HCT116 (cell line): ENCODE results near the gene ZFP36. TPM values are rescaled to one million over a fixed set of nuclear protein-coding genes. Genes with fewer than 3 reads are reported as not detected.
A peak's percentile ranks its signal among the peaks of the same experiment; 100 is the strongest.

Experiments used
- ATAC-seq: fragments of 200-7000 bp; cut with Tn5 transposase; 2 replicates; pipeline ENCODE4 v1.9.1; 2020; ENCODE audit warnings: mild to moderate bottlenecking, moderate library complexity
- BruUV-seq: library from RNA; stranded (reverse); fragments of 400-500 nt; replicated peaks from 2 replicates; lab custom pipeline; 2021; lab: Mats Ljungman, UMichigan
- CTCF ChIA-PET: fragments of 300-600 bp; sonication (Branson Sonifier 250); formaldehyde crosslinking; loops from one replicate; lab custom pipeline; 2021; ENCODE audit warnings: antibody characterized with exemption; lab: Charles Lee
- POLR2A ChIA-PET: fragments of 300-600, 350-600 bp; sonication (Branson Sonifier 250); formaldehyde crosslinking; loops from one replicate; lab custom pipeline; 2021; ENCODE audit warnings: antibody characterized with exemption; lab: Charles Lee
- RAD21 ChIA-PET, 2 experiments: fragments of 300-600 bp; sonication (Branson Sonifier 250); formaldehyde crosslinking; loops; one replicate each; lab custom pipeline; 2023; ENCODE audit warnings: low total read pairs in 2 of 2; ENCODE audit not compliant: uncharacterized antibody in 2 of 2, unreplicated experiment in 2 of 2, low non-redundant PET in 1 of 2; lab: Charles Lee
- DNase-seq: peaks from one replicate; pipeline ENCODE4 v3.0.0-alpha.2; 2010; ENCODE audit warnings: low read depth, low spot score
- H2AFZ ChIP-seq: fragments of 200-600 bp; shearing (Covaris generic), sonication (generic); 2 replicates; pipeline ENCODE4 v1.6.1; 2017; ENCODE audit warnings: low read depth, mixed run types, mixed read lengths, antibody characterized with exemption, low read length; ENCODE audit not compliant: poor library complexity, severe bottlenecking
- H3K27ac ChIP-seq: 2 replicates; pipeline ENCODE4 v1.5.1; 2012; ENCODE audit warnings: low read depth, low read length
- H3K27me3 ChIP-seq: fragments of 200-600 bp; sonication (generic); 2 replicates; pipeline ENCODE4 v1.6.1; 2016; ENCODE audit warnings: mixed run types, low read length, mixed read lengths; ENCODE audit not compliant: insufficient read depth
- H3K36me3 ChIP-seq, 2 experiments: fragments of 200-500 bp in 1 of 2; fragments of 200-600 bp in 1 of 2; sonication (Bioruptor generic) in 1 of 2; sonication (generic) in 1 of 2; 2 replicates each; pipeline versions ENCODE4 v1.5.1 to v1.6.1; 2014 to 2016; ENCODE audit warnings: low read length in 2 of 2, inconsistent platforms in 1 of 2, mixed read lengths in 1 of 2, mixed run types in 1 of 2; ENCODE audit not compliant: insufficient read depth in 2 of 2, control insufficient read depth in 1 of 2
- H3K4me1 ChIP-seq, 2 experiments: fragments of 200-600 bp in 1 of 2; sonication (generic) in 1 of 2; 2 replicates each; pipeline versions ENCODE4 v1.5.1 to v1.6.1; 2012 to 2017; ENCODE audit warnings: low read length in 2 of 2, inconsistent platforms in 1 of 2, mild to moderate bottlenecking in 1 of 2, mixed read lengths in 1 of 2, mixed run types in 1 of 2, moderate library complexity in 1 of 2; ENCODE audit not compliant: insufficient read depth in 2 of 2, control insufficient read depth in 1 of 2
- H3K4me2 ChIP-seq: fragments of 200-600 bp; sonication (generic); 2 replicates; pipeline ENCODE4 v1.6.1; 2017; ENCODE audit warnings: mixed run types, low read length, mixed read lengths
- H3K4me3 ChIP-seq, 2 experiments: fragments of 200-600 bp in 1 of 2; sonication (generic) in 1 of 2; replicated peaks in 1 of 2; 2 replicates each; pipeline ENCODE4 v1.5.1; 2011 to 2016; ENCODE audit warnings: low read length in 2 of 2, control low read depth in 1 of 2, low read depth in 1 of 2, mild to moderate bottlenecking in 1 of 2, mixed read lengths in 1 of 2, mixed run types in 1 of 2
- H3K79me2 ChIP-seq: fragments of 200-600 bp; sonication (generic); 2 replicates; pipeline ENCODE4 v1.6.1; 2017; ENCODE audit warnings: mild to moderate bottlenecking, mixed run types, low read length, moderate library complexity, mixed read lengths; ENCODE audit not compliant: insufficient read depth
- H3K9ac ChIP-seq: fragments of 200-600 bp; sonication (generic); 2 replicates; pipeline ENCODE4 v1.6.1; 2016; ENCODE audit warnings: low read length, mixed read lengths
- H3K9me2 ChIP-seq: fragments of 200-600 bp; sonication (generic), shearing (Covaris generic); 2 replicates; pipeline ENCODE4 v1.6.1; 2017; ENCODE audit warnings: mixed run types, mild to moderate bottlenecking, moderate library complexity; ENCODE audit not compliant: insufficient read depth
- H3K9me3 ChIP-seq, 2 experiments: fragments of 200-500 bp in 1 of 2; fragments of 200-600 bp in 1 of 2; sonication (Bioruptor generic) in 1 of 2; sonication (generic) in 1 of 2; 2 replicates each; pipeline ENCODE4 v1.6.1; 2014 to 2017; ENCODE audit warnings: low read length in 2 of 2, mixed read lengths in 2 of 2, inconsistent platforms in 1 of 2, low read depth in 1 of 2, mild to moderate bottlenecking in 1 of 2, mixed run types in 1 of 2, moderate library complexity in 1 of 2; ENCODE audit not compliant: control insufficient read depth in 1 of 2, insufficient read depth in 1 of 2
- H4K20me1 ChIP-seq: fragments of 200-600 bp; sonication (generic), shearing (Covaris generic); 2 replicates; pipeline ENCODE4 v1.6.1; 2017; ENCODE audit warnings: mixed run types, mild to moderate bottlenecking, moderate library complexity; ENCODE audit not compliant: insufficient read depth
- EZH2 ChIP-seq: fragments of 200-600 bp; sonication (generic); IDR thresholded peaks from 2 replicates; pipeline ENCODE4 v1.6.1; 2017; ENCODE audit warnings: antibody characterized with exemption, mixed run types
- EZH2phosphoT487 ChIP-seq: fragments of 200-600 bp; IDR thresholded peaks from 2 replicates; pipeline ENCODE4 v1.6.1; 2018; ENCODE audit warnings: antibody characterized with exemption, borderline replicate concordance
- POLR2AphosphoS5 ChIP-seq: IDR thresholded peaks from 2 replicates; pipeline ENCODE4 v1.6.1; 2011; ENCODE audit warnings: mild to moderate bottlenecking, low read depth, low read length, moderate library complexity
- SP1 ChIP-seq: IDR thresholded peaks from 2 replicates; pipeline ENCODE4 v1.6.1; 2012; ENCODE audit warnings: low read depth
- SRF ChIP-seq: IDR thresholded peaks from 2 replicates; pipeline ENCODE4 v1.6.1; 2012; ENCODE audit warnings: low read depth
- intact Hi-C: fragments of 100-400 bp; cut with micrococcal nuclease; formaldehyde crosslinking; loops from 2 replicates; pipeline ENCODE4 v1.10.0; 2022
- total RNA-seq: library from RNA; stranded (reverse); gene quantifications from one replicate; pipeline ENCODE4 v1.2.1, GENCODE V29; 2021; ENCODE audit not compliant: unreplicated experiment

ZFP36 gene
- total RNA-seq, 1 experiment from 2014 or later = 131 TPM

DNA sequence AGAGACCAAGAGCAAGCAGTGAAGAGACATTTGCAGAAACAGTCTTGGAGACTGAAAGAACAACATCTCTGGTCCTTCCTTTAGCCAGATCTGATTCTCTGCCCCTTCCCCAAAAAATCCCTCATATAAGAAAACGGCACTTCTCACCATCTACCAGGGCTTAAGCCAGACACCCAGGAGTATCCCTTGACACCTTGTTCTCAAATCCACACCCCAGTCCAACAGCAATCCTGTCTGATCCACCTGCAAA, 4.1 kb downstream of the ZFP36 start:
- TF ChIP-seq SRF (no peak), EZH2phosphoT487 (no peak), SP1 (no peak)
- CTCF ChIA-PET = interaction anchor here (1.0 to 2.0 kb wide), 3 partner anchors 9 to 19 kb away, joined by 3 to 51 read pairs (median 8); partner anchors contain the start of genes MED29 and PAF1
- no peaks in the 10 kb centered on the region for H3K9me3 ChIP-seq
- peak overlapping the region; percentile 97 for H3K9ac ChIP-seq
- intact Hi-C loops = loop anchor here (1.0 to 5.0 kb wide), 3 partner anchors 8 to 68 kb away; partner anchors contain the start of gene SAMD4B
- no peak for DNase-seq
- peaks cover 5% of the 10 kb centered on the region; the same call in 1 of the 2 replicates for H4K20me1 ChIP-seq
- H3K9me2 ChIP-seq = no peaks in the 10 kb centered on the region
- no peak overlapping the region for H2AFZ ChIP-seq
- H3K36me3 ChIP-seq = peaks cover 2 to 12% of the 10 kb centered on the region in 2 experiments; a peak in 1 of 4 replicates
- peaks cover 31% of the 10 kb centered on the region for H3K79me2 ChIP-seq
- ATAC-seq = no peak
- RAD21 ChIA-PET = interaction anchor here (1.4 to 1.9 kb wide), 3 partner anchors 8 to 13 kb away, joined by 4 to 21 read pairs (median 14); no protein-coding TSS in a partner anchor
- peak overlapping the region; percentile 100 for H3K27ac ChIP-seq
- H3K27me3 ChIP-seq = no peaks in the 10 kb centered on the region
- H3K4me1 ChIP-seq = peaks cover 37 to 72% of the 10 kb centered on the region in 2 experiments
- POLR2A ChIA-PET = interaction anchor here (1.4 to 2.3 kb wide), 3 partner anchors 9 to 25 kb away, joined by 8 to 35 read pairs (median 12); partner anchors contain the start of gene RPS16
- no TSS peak for BruUV-seq
- H3K4me2 ChIP-seq = peak overlapping the region; percentile 92
- peak overlapping the region; percentile 90 to 98 for H3K4me3 ChIP-seq

DNA sequence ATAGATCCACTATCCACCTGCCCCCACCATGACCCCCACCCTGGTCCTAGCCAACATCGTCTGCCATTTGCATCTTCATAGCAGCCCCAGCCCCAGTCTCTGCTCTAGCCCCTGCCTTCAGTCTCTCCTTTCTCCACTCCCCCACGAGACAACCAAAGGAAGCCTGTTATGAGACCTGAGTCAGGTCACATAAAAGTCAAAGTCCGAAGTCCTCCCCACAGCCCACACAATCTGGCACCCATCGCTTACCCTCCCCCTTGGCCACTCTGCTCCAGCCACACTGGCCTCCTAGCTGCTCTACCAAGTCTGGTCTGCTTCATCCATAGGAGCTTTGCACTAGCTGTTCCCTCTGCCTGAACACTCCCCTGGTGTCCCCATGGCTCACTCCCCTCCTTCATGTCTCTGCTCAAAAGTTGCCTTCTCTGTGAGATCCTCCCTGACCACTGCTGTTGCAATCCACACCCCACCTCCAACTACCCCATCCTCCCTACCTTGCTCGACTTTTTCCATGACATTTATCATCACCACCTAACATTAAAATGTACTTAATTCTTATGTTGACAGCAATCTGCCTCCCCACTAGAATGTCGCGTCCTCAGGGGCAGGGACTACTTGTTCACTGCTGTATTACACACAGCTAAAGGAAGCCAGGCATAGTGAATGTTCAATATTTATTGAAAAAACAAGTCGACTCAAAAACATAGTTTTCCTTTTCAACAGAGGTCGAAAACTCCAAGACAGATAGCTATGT, 4.6 kb downstream of the ZFP36 start:
- peak overlapping the region; percentile 100 for H3K27ac ChIP-seq
- BruUV-seq = no TSS peak
- TF ChIP-seq EZH2 (no peak), POLR2AphosphoS5 (peak; percentile 46; the same call in 1 of the 2 replicates)
- H3K27me3 ChIP-seq = no peaks in the 10 kb centered on the region
- intact Hi-C loops = loop anchor here (1.0 to 5.0 kb wide), 3 partner anchors 9 to 69 kb away; partner anchors contain the start of gene SAMD4B
- no peak overlapping the region for H2AFZ ChIP-seq
- H3K79me2 ChIP-seq = peaks cover 26% of the 10 kb centered on the region
- peaks cover 5% of the 10 kb centered on the region; the same call in 1 of the 2 replicates for H4K20me1 ChIP-seq
- ChIA-PET CTCF (interaction anchor here (1.0 to 2.0 kb wide), 4 partner anchors 9 to 69 kb away, joined by 3 to 51 read pairs (median 6); partner anchors contain the start of genes MED29, PAF1 and SAMD4B), POLR2A (interaction anchor here (1.1 to 2.3 kb wide), 4 partner anchors 9 to 24 kb away, joined by 7 to 35 read pairs (median 10); partner anchors contain the start of genes MED29, PAF1 and RPS16), RAD21 (interaction anchor here (1.4 to 1.9 kb wide), 3 partner anchors 9 to 14 kb away, joined by 4 to 21 read pairs (median 14); no protein-coding TSS in a partner anchor)
- H3K9me2 ChIP-seq = no peaks in the 10 kb centered on the region
- peak overlapping the region; percentile 90 to 98 for H3K4me3 ChIP-seq
- ATAC-seq = no peak
- H3K36me3 ChIP-seq = peaks cover 2 to 12% of the 10 kb centered on the region in 2 experiments; a peak in 1 of 4 replicates
- DNase-seq = no peak
- H3K4me2 ChIP-seq = peak overlapping the region; percentile 92
- peak overlapping the region; percentile 97 for H3K9ac ChIP-seq
- no peaks in the 10 kb centered on the region for H3K9me3 ChIP-seq
- peaks cover 33 to 67% of the 10 kb centered on the region in 2 experiments for H3K4me1 ChIP-seq
